Coronary artery (tissue), 2 donors: ENCODE data around the gene LIN28B.
"Not testable (repeated sequence)": the region's sequence is repeated elsewhere in the genome, so short reads cannot be mapped to it uniquely, and the experiment has no call there.

ENCODE experiments used
- DNase-seq: peaks from one replicate; pipeline ENCODE4 v3.0.0-alpha.2; 2017; ENCODE audit warnings: low spot score
- H3K27ac ChIP-seq, 2 donors: fragments of 200-600 bp; sonication (generic); one replicate each; pipeline ENCODE4 v1.5.1; 2016 to 2019
- H3K4me3 ChIP-seq: fragments of 200-600 bp; sonication (generic); 2 replicates; pipeline ENCODE4 v1.5.1; 2016; ENCODE audit warnings: mild to moderate bottlenecking, moderate library complexity
- CTCF ChIP-seq: fragments of 200-600 bp; sonication (generic); IDR thresholded peaks from one replicate; pipeline ENCODE4 v1.5.1; 2019; ENCODE audit warnings: antibody characterized with exemption

Gene LIN28B

GRCh38 chr6:105077596-105078385 is 120.9 kb downstream of the LIN28B start:
- H3K4me3 ChIP-seq: no peak overlapping the region
- TF ChIP-seq CTCF: no peak
- no peak for DNase-seq
- no peak overlapping the region for H3K27ac ChIP-seq

GRCh38 chr6:105078386-105078708 is 121.4 kb downstream of the LIN28B start:
- DNase-seq: no peak
- H3K27ac ChIP-seq: no peak overlapping the region
- H3K4me3 ChIP-seq: no peak overlapping the region
- TF ChIP-seq CTCF: no peak

- H3K27ac ChIP-seq: no peak overlapping the region
- TF ChIP-seq CTCF: no peak
Observed at GRCh38 chr6:105080279-105080678, 123.4 kb downstream of the LIN28B start.

GRCh38 chr6:105081662-105082061 is 124.8 kb downstream of the LIN28B start:
- not testable (repeated sequence) for H3K4me3 ChIP-seq, DNase-seq, H3K27ac ChIP-seq

More at GRCh38 chr6:105080279-105080678, 123.4 kb downstream of the LIN28B start:
- no peak for DNase-seq
- H3K4me3 ChIP-seq: no peak overlapping the region

- no peak for DNase-seq
- no peak overlapping the region for H3K27ac ChIP-seq
- H3K4me3 ChIP-seq: no peak overlapping the region
- peak; percentile 81 for TF ChIP-seq CTCF
Observed at GRCh38 chr6:105087571-105088211, 130.8 kb downstream of the LIN28B start.

- Histone ChIP-seq H3K4me3 (no peak overlapping the region), H3K27ac (no peak overlapping the region)
- no peak for DNase-seq
- no peak for TF ChIP-seq CTCF
Observed at GRCh38 chr6:105091140-105091829, 134.4 kb downstream of the LIN28B start.

GRCh38 chr6:105094133-105094640 is 137.3 kb downstream of the LIN28B start:
- Histone ChIP-seq H3K27ac (no peak overlapping the region), H3K4me3 (no peak overlapping the region)
- no peak for TF ChIP-seq CTCF
- DNase-seq: no peak
